HEK293 (cell line): Measurements from ENCODE around the gene WNT7A.
A peak's percentile ranks its signal among the peaks of the same experiment; 100 is the strongest.

Experiments
- KLF16 ChIP-seq: fragments of 450-650 bp; formaldehyde crosslinking; IDR thresholded peaks from 2 replicates; pipeline ENCODE4 v1.5.1; 2017; ENCODE audit warnings: missing biosample characterization, missing genetic modification characterization
- SP3 ChIP-seq: fragments of 450-650 bp; formaldehyde crosslinking; IDR thresholded peaks from 2 replicates; pipeline ENCODE4 v1.5.1; 2016; ENCODE audit warnings: missing biosample characterization, missing genetic modification characterization
- YY1 ChIP-seq: fragments of 450-650 bp; formaldehyde crosslinking; IDR thresholded peaks from 2 replicates; pipeline ENCODE4 v1.5.1; 2018; ENCODE audit warnings: missing biosample characterization, missing genetic modification characterization
- YY2 ChIP-seq: fragments of 450-650 bp; formaldehyde crosslinking; IDR thresholded peaks from 2 replicates; pipeline ENCODE4 v1.5.1; 2016; ENCODE audit warnings: missing biosample characterization, missing genetic modification characterization
- ZBTB1 ChIP-seq: fragments of 450-650 bp; formaldehyde crosslinking; IDR thresholded peaks from 2 replicates; pipeline ENCODE4 v1.5.1; 2016; ENCODE audit warnings: missing biosample characterization, missing genetic modification characterization
- ZBTB11 ChIP-seq: fragments of 450-650 bp; formaldehyde crosslinking; conservative IDR thresholded peaks from 2 replicates; pipeline ENCODE4 v1.5.1; 2016; ENCODE audit warnings: low read depth, missing biosample characterization, missing genetic modification characterization
- ZEB2 ChIP-seq: fragments of 450-650 bp; formaldehyde crosslinking; IDR thresholded peaks from 2 replicates; pipeline ENCODE4 v1.5.1; 2016; ENCODE audit warnings: missing biosample characterization, missing genetic modification characterization
- ZIC2 ChIP-seq: fragments of 450-650 bp; formaldehyde crosslinking; IDR thresholded peaks from 2 replicates; pipeline ENCODE4 v1.5.1; 2016; ENCODE audit warnings: missing biosample characterization, missing genetic modification characterization
- ZNF211 ChIP-seq: fragments of 450-650 bp; formaldehyde crosslinking; IDR thresholded peaks from 2 replicates; pipeline ENCODE4 v1.5.1; 2016; ENCODE audit warnings: low read depth, missing biosample characterization, missing genetic modification characterization
- ZNF521 ChIP-seq: fragments of 450-650 bp; formaldehyde crosslinking; IDR thresholded peaks from 2 replicates; pipeline ENCODE4 v1.5.1; 2017; ENCODE audit warnings: missing biosample characterization, mild to moderate bottlenecking, missing genetic modification characterization
- ZNF623 ChIP-seq: fragments of 450-650 bp; formaldehyde crosslinking; IDR thresholded peaks from 2 replicates; pipeline ENCODE4 v1.5.1; 2016; ENCODE audit warnings: missing biosample characterization, missing genetic modification characterization
- ZNF707 ChIP-seq: fragments of 450-650 bp; formaldehyde crosslinking; IDR thresholded peaks from 2 replicates; pipeline ENCODE4 v1.5.1; 2016; ENCODE audit warnings: missing biosample characterization, missing genetic modification characterization
- TF ChIP-seq, protein P1 (sequence below): fragments of 450-650 bp; formaldehyde crosslinking; IDR thresholded peaks from 2 replicates; pipeline ENCODE4 v1.5.1; 2016; ENCODE audit warnings: missing biosample characterization, missing genetic modification characterization

DNA sequence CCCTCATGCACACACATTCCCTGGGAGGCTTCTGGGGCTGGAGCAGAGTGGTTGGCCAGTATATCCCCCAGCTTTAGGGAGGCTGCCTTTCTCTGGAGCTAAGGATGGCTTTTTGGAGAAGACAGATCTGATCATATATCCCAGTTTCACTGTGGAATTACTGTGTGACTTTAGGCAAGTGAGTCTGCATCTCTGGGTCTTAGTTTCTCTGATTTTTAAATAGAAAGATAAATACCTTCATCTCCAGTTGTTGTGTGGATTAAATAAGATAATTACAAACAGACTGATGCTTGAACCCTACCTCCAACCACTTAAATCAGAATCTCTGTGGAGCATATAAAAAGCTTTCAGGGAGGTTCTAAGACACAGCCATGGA is 11.1 kb upstream of the WNT7A start:
- TF ChIP-seq ZNF707 (no peak), SP3 (0 out of 2 replicates have a peak, but pooled peaks have one; percentile 4), ZIC2 (tag by site-specific recombination) (no peak), YY2 (tag by site-specific recombination) (no peak), ZEB2 (tag by site-specific recombination) (no peak), KLF16 (no peak), ZBTB11 (tag by site-specific recombination) (no peak), ZBTB1 (tag by site-specific recombination) (no peak), ZNF623 (tag by site-specific recombination) (no peak), YY1 (tag by site-specific recombination) (no peak), ZNF521 (tag by site-specific recombination) (no peak), ZNF211 (tag by site-specific recombination) (no peak)
- TF ChIP-seq, protein P1, sequence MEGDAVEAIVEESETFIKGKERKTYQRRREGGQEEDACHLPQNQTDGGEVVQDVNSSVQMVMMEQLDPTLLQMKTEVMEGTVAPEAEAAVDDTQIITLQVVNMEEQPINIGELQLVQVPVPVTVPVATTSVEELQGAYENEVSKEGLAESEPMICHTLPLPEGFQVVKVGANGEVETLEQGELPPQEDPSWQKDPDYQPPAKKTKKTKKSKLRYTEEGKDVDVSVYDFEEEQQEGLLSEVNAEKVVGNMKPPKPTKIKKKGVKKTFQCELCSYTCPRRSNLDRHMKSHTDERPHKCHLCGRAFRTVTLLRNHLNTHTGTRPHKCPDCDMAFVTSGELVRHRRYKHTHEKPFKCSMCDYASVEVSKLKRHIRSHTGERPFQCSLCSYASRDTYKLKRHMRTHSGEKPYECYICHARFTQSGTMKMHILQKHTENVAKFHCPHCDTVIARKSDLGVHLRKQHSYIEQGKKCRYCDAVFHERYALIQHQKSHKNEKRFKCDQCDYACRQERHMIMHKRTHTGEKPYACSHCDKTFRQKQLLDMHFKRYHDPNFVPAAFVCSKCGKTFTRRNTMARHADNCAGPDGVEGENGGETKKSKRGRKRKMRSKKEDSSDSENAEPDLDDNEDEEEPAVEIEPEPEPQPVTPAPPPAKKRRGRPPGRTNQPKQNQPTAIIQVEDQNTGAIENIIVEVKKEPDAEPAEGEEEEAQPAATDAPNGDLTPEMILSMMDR (tag by site-specific recombination), result no peak
